GM18508 (cell line): ENCODE measurements around the gene NTHL1.

ENCODE experiments used
- ATAC-seq: cut with Tn5 transposase; IDR thresholded peaks from one replicate; pipeline ENCODE4 v1.9.1; 2021; ENCODE audit warnings: moderate number of reproducible peaks; ENCODE audit not compliant: insufficient read depth, unreplicated experiment

NTHL1 gene

GRCh38 chr16:2047330-2048115 is at the start of gene NTHL1, which contains the start of gene TSC2:
TSS of gene NTHL1 (minus strand) at chr16:2047834. CDS start at chr16:2047823, 11 bp downstream.
TSS of gene TSC2 (plus strand) at chr16:2047985. CDS start at chr16:2048616, 631 bp downstream.
- peak; percentile 81 for ATAC-seq

GRCh38 chr16:2096853-2097595 is 49.4 kb upstream of the NTHL1 start:
- ATAC-seq: no peak

GRCh38 chr16:2095918-2096582 is 48.4 kb upstream of the NTHL1 start:
- no peak for ATAC-seq

GRCh38 chr16:2095315-2095853 is 47.8 kb upstream of the NTHL1 start:
- ATAC-seq: no peak

- ATAC-seq: no peak
These were observed 46.2 kb upstream of the NTHL1 start for GRCh38 chr16:2093793-2094192.

GRCh38 chr16:2092866-2093265 is 45.2 kb upstream of the NTHL1 start:
- ATAC-seq: no peak

- no peak for ATAC-seq
These were observed 44.6 kb upstream of the NTHL1 start for GRCh38 chr16:2092256-2092620.

- no peak for ATAC-seq
These were observed 44.1 kb upstream of the NTHL1 start for GRCh38 chr16:2091547-2092255.

GRCh38 chr16:2090777-2091546 is 43.3 kb upstream of the NTHL1 start:
- ATAC-seq: no peak

- no peak for ATAC-seq
These were observed 42.8 kb upstream of the NTHL1 start for GRCh38 chr16:2090481-2090776.

- ATAC-seq: no peak
These were observed 42.3 kb upstream of the NTHL1 start for GRCh38 chr16:2089706-2090480.

GRCh38 chr16:2088759-2089358 is 41.2 kb upstream of the NTHL1 start:
- ATAC-seq: no peak

- no peak for ATAC-seq
These were observed 40.4 kb upstream of the NTHL1 start for GRCh38 chr16:2087748-2088631.

GRCh38 chr16:2086812-2087747 is 39.4 kb upstream of the NTHL1 start:
- ATAC-seq: no peak

GRCh38 chr16:2086106-2086742 is 38.6 kb upstream of the NTHL1 start:
- no peak for ATAC-seq

- ATAC-seq: no peak
These were observed 38.0 kb upstream of the NTHL1 start for GRCh38 chr16:2085669-2086068.
